ENCODE results near the gene MLX. TPM values are rescaled to one million over a fixed set of nuclear protein-coding genes. Genes with fewer than 3 reads are reported as not detected.

The MLX gene
- total RNA-seq, 3 donors from 2014 or later = 69.6 to 110 (median 103) TPM

DNA sequence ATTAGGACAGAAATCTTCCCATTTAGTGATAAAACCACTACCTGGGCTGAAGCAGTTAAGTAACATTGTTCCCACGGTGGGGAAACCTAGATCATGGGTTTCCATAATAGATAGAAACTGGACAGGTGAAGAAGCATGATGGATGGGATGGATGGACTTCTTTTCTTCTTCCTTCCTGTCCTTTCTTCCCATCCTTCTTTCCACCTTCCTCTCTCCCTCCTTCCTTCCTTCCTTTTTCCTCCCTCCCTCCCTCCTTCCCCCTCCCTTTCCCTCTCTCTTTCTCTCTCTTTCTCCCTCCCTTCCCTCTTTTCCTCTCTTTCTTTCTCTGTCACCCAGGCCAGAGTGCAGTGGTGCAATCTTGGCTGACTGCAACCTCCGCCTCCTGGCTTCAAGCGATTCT is 7.6 kb downstream of the MLX start:
- H3K4me3 ChIP-seq = no peak overlapping the region
- H3K4me1 ChIP-seq (ENCODE audit: low read depth) = peaks cover 17% of the 10 kb centered on the region
- H3K36me3 ChIP-seq (ENCODE audit: low read depth) = peaks cover 20% of the 10 kb centered on the region
- ATAC-seq = no peak
- DNase-seq = no peak
- intact Hi-C loops (cut with DNase I, micrococcal nuclease) = loop anchor here in 1 of 2 donors (10.0 kb wide), 1 partner anchor 100 kb away; the partner anchor contains the start of gene PLEKHH3
- H3K9me3 ChIP-seq = no peaks in the 10 kb centered on the region
- TF ChIP-seq, protein P1, sequence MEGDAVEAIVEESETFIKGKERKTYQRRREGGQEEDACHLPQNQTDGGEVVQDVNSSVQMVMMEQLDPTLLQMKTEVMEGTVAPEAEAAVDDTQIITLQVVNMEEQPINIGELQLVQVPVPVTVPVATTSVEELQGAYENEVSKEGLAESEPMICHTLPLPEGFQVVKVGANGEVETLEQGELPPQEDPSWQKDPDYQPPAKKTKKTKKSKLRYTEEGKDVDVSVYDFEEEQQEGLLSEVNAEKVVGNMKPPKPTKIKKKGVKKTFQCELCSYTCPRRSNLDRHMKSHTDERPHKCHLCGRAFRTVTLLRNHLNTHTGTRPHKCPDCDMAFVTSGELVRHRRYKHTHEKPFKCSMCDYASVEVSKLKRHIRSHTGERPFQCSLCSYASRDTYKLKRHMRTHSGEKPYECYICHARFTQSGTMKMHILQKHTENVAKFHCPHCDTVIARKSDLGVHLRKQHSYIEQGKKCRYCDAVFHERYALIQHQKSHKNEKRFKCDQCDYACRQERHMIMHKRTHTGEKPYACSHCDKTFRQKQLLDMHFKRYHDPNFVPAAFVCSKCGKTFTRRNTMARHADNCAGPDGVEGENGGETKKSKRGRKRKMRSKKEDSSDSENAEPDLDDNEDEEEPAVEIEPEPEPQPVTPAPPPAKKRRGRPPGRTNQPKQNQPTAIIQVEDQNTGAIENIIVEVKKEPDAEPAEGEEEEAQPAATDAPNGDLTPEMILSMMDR (IDR thresholded peaks at IDR 0.05) = no peak

DNA sequence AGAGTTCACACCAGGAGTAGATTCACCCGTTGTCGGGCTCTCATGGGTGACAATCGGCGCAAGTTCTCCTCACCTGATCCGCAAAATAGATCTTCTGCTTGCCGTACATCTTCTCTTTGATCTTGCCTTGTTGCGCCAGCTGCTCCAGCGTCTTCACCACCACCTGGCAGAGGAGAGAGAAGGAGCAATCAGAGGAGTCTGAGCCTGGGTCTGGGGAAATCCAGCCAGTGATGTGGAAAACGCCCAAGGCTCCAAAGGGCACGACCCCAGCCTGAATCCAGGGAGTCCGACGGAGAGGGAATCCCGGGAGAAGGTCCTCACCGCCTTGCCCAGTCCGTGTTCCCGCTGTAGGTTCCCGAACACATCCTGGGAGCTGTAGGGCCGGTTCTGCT is 10.2 kb downstream of the MLX start:
- peaks cover 15% of the 10 kb centered on the region for H3K36me3 ChIP-seq (ENCODE audit: low read depth)
- H3K9me3 ChIP-seq = no peaks in the 10 kb centered on the region
- intact Hi-C loops (cut with DNase I, micrococcal nuclease) = loop anchor here in 1 of 2 donors (10.0 kb wide), 1 partner anchor 98 kb away; the partner anchor contains the start of gene PLEKHH3
- peaks cover 17% of the 10 kb centered on the region for H3K4me1 ChIP-seq (ENCODE audit: low read depth)
- H3K4me3 ChIP-seq = peak overlapping the region; percentile 53
- TF ChIP-seq, protein P1 (IDR thresholded peaks at IDR 0.05) = no peak
- no peak for DNase-seq
- peak; percentile 24 for ATAC-seq

DNA sequence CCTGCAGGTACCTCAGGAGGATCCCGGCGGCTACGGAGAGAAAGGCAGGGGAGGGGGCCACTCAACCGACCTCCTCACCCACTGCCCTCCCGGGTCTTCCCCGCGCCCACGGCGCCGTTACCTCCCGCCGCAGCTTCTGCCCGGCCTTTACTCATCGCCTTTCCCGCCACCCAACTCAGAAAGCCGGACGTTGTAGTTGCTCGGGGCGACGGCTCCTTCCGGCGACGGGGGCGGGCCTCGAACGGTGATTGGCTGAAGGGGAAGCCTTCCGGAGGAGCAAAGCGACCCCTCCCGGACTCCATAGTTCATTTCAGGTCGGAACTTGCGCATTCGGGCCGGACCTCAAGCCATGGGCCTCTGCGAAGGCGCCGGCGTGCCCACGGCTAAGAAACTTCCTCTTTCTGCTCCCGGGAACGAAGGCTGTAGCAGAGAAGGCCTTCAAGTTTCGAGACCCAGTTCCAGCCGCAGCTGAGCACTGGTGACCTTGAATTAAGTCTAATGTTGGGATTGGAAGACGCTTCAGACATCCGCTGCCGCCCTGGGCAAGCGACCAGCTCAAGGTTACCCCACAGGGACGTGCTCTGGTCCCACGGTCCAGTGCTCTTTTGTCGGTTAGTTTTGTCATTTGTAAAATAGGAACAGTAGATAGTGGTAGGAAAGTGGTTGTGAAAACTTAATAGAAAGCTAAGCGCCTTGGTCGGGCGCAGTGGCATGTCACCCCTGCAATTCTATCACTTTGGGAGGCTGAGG is 10.8 kb downstream of the MLX start, which contains the start of gene PSMC3IP:
Gene PSMC3IP, minus strand, starts transcription at position 198 of the 750 bp plus-strand sequence. Its CDS starts 43 bp downstream, at position 155.
- TF ChIP-seq, protein P1 (IDR thresholded peaks at IDR 0.05) = peak; percentile 41
- ATAC-seq = peak; percentile 96
- DNase-seq = peak; percentile 96 to 97 (median 97)
- H3K9me3 ChIP-seq = no peaks in the 10 kb centered on the region
- H3K4me1 ChIP-seq (ENCODE audit: low read depth) = peaks cover 17% of the 10 kb centered on the region
- peak within 1 kb of the TSS; percentile 53 for H3K4me3 ChIP-seq
- intact Hi-C loops (cut with DNase I, micrococcal nuclease) = loop anchor here in 1 of 2 donors (10.0 kb wide), 1 partner anchor 97 kb away; the partner anchor contains the start of gene PLEKHH3
- peaks cover 11% of the 10 kb centered on the region for H3K36me3 ChIP-seq (ENCODE audit: low read depth)

GRCh38 chr17:42578282-42578869 is 11.5 kb downstream of the MLX start:
- Histone ChIP-seq H3K4me3 (peak overlapping the region; percentile 53), H3K36me3 (ENCODE audit: low read depth) (peaks cover 5% of the 10 kb centered on the region), H3K4me1 (ENCODE audit: low read depth) (peaks cover 17% of the 10 kb centered on the region), H3K9me3 (no peaks in the 10 kb centered on the region)
- intact Hi-C loops (cut with DNase I, micrococcal nuclease) = loop anchor here in 1 of 2 donors (10.0 kb wide), 1 partner anchor 96 kb away; the partner anchor contains the start of gene PLEKHH3
- DNase-seq = peak; percentile 79 to 92 (median 88)
- peak; percentile 72 for ATAC-seq
- TF ChIP-seq, protein P1 (IDR thresholded peaks at IDR 0.05) = peak; percentile 29

- Histone ChIP-seq H3K9me3 (no peaks in the 10 kb centered on the region), H3K4me3 (no peak overlapping the region), H3K4me1 (ENCODE audit: low read depth) (peaks cover 17% of the 10 kb centered on the region), H3K36me3 (ENCODE audit: low read depth) (no peaks in the 10 kb centered on the region)
- no peak for ATAC-seq
- TF ChIP-seq, protein P1 (IDR thresholded peaks at IDR 0.05) = no peak
- DNase-seq = no peak
- intact Hi-C loops (cut with DNase I, micrococcal nuclease) = loop anchor here in 1 of 2 donors (10.0 kb wide), 1 partner anchor 95 kb away; the partner anchor contains the start of gene PLEKHH3
Observed at GRCh38 chr17:42579794-42580551, 13.1 kb downstream of the MLX start.
